Midbrain (tissue), 1 donor: ENCODE results near the gene ATXN3L.
"Not testable (repeated sequence)": the region's sequence is repeated elsewhere in the genome, so short reads cannot be mapped to it uniquely, and the experiment has no call there.

Source experiments
- DNase-seq: peaks from one replicate; lab custom pipeline; 2025; lab: John Stamatoyannopoulos, UW

The ATXN3L gene

DNA sequence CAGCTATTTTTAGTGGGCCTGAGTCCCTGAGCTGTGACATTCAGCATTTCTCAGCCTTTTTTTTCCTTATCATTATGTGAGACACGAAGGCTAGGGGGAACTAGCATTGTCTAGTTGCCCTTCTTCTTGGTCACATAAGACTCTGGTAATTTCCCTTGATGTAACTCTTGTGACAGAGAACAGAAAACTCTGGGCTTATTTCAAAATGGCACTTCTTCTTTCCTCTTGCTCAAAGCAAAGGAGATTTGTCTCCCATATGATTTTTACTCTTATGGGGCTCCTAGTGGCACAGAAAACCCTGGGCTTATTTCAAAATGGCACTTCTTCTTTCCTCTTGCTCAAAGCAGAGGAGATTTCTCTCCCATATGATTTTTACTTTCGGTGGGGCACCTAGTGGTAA is 14.7 kb downstream of the ATXN3L start:
- DNase-seq: no peak

DNA sequence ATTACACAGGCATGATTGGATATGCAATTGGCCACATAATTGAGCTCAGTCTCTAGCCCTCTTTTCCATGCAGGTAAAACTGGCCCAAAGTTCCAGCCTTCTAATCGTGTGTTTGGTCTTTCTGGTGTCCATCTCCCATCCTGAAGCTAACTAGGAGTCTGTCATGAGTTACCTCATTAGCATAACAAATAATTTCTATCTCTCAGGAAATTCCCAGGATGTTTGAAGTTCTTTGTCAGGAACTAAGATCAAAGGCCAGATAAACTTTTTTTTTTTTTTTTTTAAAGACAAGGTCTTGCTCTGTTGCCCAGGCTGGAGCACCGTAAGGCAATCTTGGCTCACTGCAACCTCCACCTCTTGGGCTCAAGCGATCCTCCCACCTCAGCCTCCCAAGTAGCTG is 15.8 kb downstream of the ATXN3L start:
- no peak for DNase-seq

DNA sequence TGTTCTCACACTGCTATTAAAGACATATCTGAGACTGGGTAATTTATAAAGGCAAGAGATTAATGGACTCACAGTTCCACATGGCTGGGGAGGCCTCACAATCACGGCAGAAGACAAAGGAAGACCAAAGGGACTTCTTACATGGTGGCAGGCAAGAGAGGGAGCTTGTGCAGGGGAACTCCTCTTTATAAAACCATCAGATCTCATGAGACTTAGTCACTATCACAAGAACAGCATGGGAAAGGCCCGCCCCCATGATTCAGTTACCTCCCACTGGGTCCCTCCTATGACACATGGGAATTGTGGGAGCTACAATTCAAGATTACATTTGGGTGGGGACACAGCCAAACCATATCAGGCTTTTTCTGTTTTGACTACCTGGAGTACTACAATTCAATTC is 16.6 kb downstream of the ATXN3L start:
- not testable (repeated sequence) for DNase-seq

DNA sequence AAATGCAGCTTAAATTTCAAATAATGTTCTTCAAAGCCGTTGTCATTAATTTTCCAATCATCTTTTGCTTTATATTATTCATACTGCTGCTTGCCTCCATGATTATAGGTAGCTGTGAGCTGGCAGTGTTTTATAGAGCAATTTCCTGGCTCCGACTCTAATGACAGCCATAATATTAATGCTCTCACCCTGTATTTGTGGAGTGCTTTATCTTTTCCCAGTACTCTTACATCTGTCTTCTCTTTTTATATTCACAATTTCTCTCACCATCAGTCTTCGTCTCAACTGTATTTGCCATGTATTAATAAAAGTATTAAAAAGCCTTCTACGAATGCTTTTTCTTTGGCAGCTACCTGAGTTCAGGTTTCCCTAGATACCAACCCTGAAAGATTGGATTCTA is 21.0 kb downstream of the ATXN3L start:
- DNase-seq: no peak

DNA sequence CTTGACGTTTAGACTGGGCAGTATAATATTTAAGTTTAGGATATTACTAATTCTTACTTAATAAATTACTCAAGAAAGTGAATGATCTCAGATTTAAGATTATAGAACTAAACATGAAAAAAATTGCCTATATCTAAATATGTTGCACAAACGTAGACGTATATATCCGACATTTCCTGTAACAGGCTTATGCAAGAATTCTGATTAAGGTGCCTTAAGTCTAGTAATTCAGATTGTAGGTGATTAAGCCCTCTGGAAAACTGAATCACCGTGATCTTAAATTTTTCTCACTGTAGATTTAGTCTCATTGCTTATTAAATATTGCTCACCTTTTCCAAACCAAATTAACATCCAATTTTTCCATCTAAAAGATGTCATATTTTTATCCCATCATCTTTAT is 24.0 kb downstream of the ATXN3L start:
- DNase-seq: no peak

- DNase-seq: no peak
Measured at GRCh38 chrX:13293700-13294099, 26.2 kb downstream of the ATXN3L start.

DNA sequence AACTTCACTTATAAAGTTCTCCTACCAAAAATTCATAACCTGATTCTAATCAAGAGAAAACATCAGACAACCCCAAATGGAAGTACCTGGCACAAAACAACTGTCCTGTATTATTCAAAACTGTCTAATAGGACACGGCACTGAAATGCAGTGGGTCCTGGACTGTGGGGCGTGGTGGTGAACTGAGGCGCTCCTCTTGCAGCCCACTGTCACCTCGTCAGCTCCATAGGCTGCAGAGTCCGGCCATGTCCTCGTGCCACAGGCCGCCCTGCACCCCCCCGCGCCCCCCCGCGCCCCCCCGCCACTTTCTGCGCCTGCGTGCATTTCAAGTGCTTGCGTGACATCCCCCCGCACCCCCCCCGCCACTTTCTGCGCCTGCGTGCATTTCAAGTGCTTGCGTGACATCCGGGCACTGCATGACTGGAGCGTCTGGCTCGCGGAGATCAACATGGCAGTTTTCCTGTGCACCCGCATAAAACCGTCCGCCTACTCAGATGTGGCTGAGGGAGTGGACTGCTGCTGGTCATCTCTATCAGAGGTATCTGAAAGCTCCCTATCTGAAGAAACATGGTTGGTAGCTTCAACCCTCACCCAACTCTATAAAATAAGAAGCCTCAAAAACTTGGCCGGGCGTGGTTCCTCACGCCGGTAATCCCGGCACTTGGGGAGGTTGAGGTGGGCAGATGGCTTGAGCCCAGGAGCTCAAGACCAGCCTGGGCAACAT is 28.8 kb downstream of the ATXN3L start:
- no peak for DNase-seq

- no peak for DNase-seq
Measured at GRCh38 chrX:13288671-13289070, 31.2 kb downstream of the ATXN3L start.

- DNase-seq: no peak
Measured at GRCh38 chrX:13287816-13288215, 32.0 kb downstream of the ATXN3L start.

GRCh38 chrX:13285693-13286092 is 34.2 kb downstream of the ATXN3L start:
- no peak for DNase-seq

DNA sequence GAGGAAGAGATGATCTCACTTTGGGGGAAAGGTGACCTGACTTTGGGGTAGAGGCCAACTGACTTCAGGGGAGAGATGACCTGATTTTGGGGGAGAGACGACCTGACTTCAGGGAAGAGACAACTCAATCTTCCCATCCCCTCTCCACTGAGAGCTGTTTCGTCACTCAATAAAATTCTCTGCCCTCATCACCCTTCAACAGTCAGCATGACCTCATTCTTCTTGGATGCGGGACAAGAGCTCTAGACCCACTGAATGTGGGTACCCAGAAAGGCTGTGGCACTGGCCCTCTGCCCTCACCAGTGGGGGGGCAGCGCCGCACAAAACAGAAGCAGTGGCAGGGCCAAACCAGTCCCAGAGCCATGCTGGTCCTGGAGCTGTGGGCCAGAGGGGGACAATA is 34.6 kb downstream of the ATXN3L start:
- DNase-seq: no peak

GRCh38 chrX:13284570-13284969 is 35.3 kb downstream of the ATXN3L start:
- no peak for DNase-seq

- DNase-seq: no peak
Measured at GRCh38 chrX:13283950-13284546, 35.8 kb downstream of the ATXN3L start.

GRCh38 chrX:13283512-13283911 is 36.3 kb downstream of the ATXN3L start:
- DNase-seq: no peak

DNA sequence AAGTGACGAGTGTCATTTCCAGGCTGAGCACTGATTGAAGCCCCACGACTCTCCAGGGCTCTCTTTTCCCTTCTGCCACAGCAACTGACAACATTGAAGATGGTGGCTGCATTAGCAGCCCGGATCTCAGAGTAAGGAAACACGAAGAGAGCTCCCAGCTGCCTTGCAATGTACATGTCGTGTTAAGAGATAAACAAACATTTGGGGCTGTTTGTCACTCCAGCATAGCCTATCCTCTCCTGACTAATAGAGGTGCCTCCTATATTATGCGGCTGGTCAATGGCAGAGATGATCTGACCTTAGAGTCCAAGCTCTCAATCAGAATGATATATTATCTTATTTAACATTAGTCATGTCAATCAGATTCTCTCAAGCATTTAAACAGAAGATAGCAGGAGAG is 38.6 kb downstream of the ATXN3L start:
- no peak for DNase-seq

- no peak for DNase-seq
Measured at GRCh38 chrX:13279279-13280018, 40.4 kb downstream of the ATXN3L start.

DNA sequence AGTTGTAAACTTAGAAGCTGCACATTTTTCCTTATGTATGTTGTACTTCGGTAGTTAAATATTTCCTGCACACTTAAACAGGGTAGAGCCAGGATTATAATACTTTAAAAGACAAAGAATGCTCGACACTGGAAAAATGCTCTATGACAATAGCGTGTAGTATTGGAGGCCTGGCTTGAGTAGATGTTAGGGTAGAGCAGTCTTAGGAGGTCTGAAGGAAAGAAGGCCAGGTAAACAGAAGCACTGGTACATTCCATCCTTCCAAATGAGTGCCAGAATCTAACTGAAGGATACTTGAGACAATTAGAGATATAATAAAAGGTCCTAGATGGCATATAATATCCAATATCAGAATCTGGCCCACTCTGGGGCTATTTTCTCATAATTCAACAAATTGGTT is 42.3 kb downstream of the ATXN3L start:
- DNase-seq: no peak

GRCh38 chrX:13276991-13277390 is 42.9 kb downstream of the ATXN3L start:
- no peak for DNase-seq

- DNase-seq: no peak
Measured at GRCh38 chrX:13275031-13275430, 44.8 kb downstream of the ATXN3L start.

DNA sequence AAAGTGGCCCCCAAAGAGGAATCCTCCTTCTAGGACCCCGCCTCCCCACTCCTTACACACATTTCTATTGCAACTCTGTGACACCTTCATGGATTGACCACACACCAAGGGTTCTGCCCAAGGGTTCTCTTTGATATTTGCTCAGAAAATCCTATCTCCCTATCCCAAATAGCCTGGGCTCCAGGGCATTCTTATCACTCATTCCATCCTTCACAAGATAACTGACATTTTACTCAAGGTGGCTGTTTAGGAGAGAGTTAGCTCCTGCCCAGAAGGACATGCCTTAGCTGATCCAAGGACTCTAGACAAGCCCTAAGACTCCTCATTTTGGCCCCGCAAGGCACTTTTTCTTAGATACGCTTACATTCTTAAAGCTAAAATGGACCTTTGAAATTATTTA is 47.4 kb downstream of the ATXN3L start:
- DNase-seq: no peak

DNA sequence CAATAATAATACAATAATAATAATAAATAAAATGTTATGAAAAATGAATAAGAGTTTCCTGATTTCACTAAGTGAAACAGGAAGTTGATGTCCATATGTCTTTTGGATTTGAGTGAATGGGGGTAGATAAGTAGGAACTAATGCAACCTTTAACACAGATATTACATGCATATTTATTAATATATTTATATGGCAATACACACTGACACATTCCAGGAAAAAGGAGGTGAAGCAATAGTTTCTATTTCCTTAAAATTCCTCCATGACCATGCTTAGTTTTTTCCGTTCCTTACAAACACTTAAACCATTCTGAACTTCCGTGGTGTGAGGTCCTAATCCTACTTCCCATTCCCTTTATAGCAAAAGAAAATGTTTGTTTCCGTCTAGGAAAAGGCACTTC is 48.3 kb downstream of the ATXN3L start:
- no peak for DNase-seq

GRCh38 chrX:13270360-13270759 is 49.5 kb downstream of the ATXN3L start:
- DNase-seq: no peak

DNA sequence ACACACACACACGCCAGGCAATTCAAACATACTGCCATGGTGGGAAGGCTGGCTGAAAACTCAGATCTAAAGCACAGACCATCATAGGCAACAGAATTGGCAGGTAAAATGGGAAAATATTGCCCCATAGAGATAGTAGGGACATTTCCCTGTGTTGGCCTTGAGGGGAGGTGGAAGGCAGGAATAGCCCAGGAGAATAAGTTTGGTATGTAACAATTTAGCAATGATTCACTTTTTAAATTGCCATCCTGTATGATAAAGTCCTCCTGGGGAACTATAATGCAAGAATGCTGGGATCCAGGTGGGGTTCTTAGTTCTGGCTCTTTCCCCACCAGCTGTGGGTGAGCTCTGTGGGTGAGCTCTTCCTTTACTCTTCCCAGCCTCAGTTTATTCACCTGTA is 51.0 kb downstream of the ATXN3L start:
- no peak for DNase-seq
